KG1 (cell line): ENCODE measurements around the gene DNM1.

ENCODE experiments used
- DNase-seq: peaks from one replicate; lab custom pipeline; 2025; lab: John Stamatoyannopoulos, UW

DNM1 gene

GRCh38 chr9:128251732-128252100 lies 48.5 kb downstream of the DNM1 start:
- DNase-seq: no peak

GRCh38 chr9:128252317-128253139 lies 49.3 kb downstream of the DNM1 start:
- no peak for DNase-seq

- no peak for DNase-seq
These were observed 50.2 kb downstream of the DNM1 start for GRCh38 chr9:128253140-128253990.

- DNase-seq: no peak
These were observed 50.8 kb downstream of the DNM1 start for GRCh38 chr9:128253991-128254346.

GRCh38 chr9:128254362-128254761 lies 51.2 kb downstream of the DNM1 start:
- no peak for DNase-seq

GRCh38 chr9:128254855-128255759 lies 51.9 kb downstream of the DNM1 start:
- no peak for DNase-seq

GRCh38 chr9:128257086-128257825 lies 54.1 kb downstream of the DNM1 start:
- no peak for DNase-seq

GRCh38 chr9:128257907-128258306 lies 54.7 kb downstream of the DNM1 start:
- DNase-seq: no peak

GRCh38 chr9:128258326-128258725 lies 55.1 kb downstream of the DNM1 start:
- no peak for DNase-seq

GRCh38 chr9:128259156-128259555 lies 56.0 kb downstream of the DNM1 start:
- no peak for DNase-seq

- DNase-seq: no peak
These were observed 57.2 kb downstream of the DNM1 start for GRCh38 chr9:128260340-128260739.

- no peak for DNase-seq
These were observed 59.5 kb downstream of the DNM1 start for GRCh38 chr9:128262687-128263086.

- DNase-seq: no peak
These were observed 62.2 kb downstream of the DNM1 start for GRCh38 chr9:128265348-128265847.

GRCh38 chr9:128266868-128267590 lies 63.9 kb downstream of the DNM1 start:
- DNase-seq: no peak

- DNase-seq: no peak
These were observed 67.9 kb downstream of the DNM1 start for GRCh38 chr9:128271112-128271511.

GRCh38 chr9:128271512-128271911 lies 68.3 kb downstream of the DNM1 start:
- DNase-seq: no peak

GRCh38 chr9:128274245-128274644 lies 71.1 kb downstream of the DNM1 start:
- no peak for DNase-seq

GRCh38 chr9:128275198-128276007 lies 72.2 kb downstream of the DNM1 start, which contains the start of gene GOLGA2:
Gene GOLGA2, minus strand, starts transcription at chr9:128276007. Its CDS starts 31 bp downstream, at chr9:128275976.
- DNase-seq: no peak

GRCh38 chr9:128276008-128276573 lies 72.9 kb downstream of the DNM1 start, which contains the start of gene SWI5:
Gene SWI5, plus strand, starts transcription at chr9:128276276.
- peak; percentile 99 for DNase-seq
